ENCODE data around the gene PSMC3. TPM values are rescaled to one million over a fixed set of nuclear protein-coding genes. Genes with fewer than 3 reads are reported as not detected.

The PSMC3 gene
- total and polyA plus RNA-seq, 2 of the 13 experiments (the other 11 are each of a cell fraction or from before 2014, with no cell fraction given) = 75.8 to 214 TPM

- TF ChIP-seq GABPB1 (CRISPR knock-in tag; IDR thresholded peaks at IDR 0.05) = peak; percentile 98
- no peak for TF ChIP-seq SOX6 (IDR thresholded peaks at IDR 0.05)
- peak; percentile 39 for TF ChIP-seq SOX6 (CRISPR knock-in tag; IDR thresholded peaks at IDR 0.05)
- TF ChIP-seq ZNF570 (CRISPR knock-in tag; IDR thresholded peaks at IDR 0.05; ENCODE audit: borderline replicate concordance) = no peak
- peak; percentile 71; the same call in 1 of the 2 replicates for TF ChIP-seq SNAI1 (CRISPR knock-in tag; IDR thresholded peaks at IDR 0.05; ENCODE audit: borderline replicate concordance)
- TF ChIP-seq TFDP2 (CRISPR knock-in tag; IDR thresholded peaks at IDR 0.05) = peak; percentile 98
- TF ChIP-seq ZNF253 (CRISPR knock-in tag; IDR thresholded peaks at IDR 0.05; ENCODE audit: borderline replicate concordance) = no peak
- TF ChIP-seq ZNF761 (CRISPR knock-in tag; conservative IDR thresholded peaks at IDR 0.05) = peak; percentile 79; the same call in 1 of the 2 replicates
- TF ChIP-seq ZNF317 (CRISPR knock-in tag; IDR thresholded peaks at IDR 0.05) = peak; percentile 52; the same call in 1 of the 2 replicates
- 0 out of 2 replicates have a peak, but pooled peaks have one; percentile 75 for TF ChIP-seq ZNF343 (CRISPR knock-in tag; IDR thresholded peaks at IDR 0.05)
- TF ChIP-seq PCBP2 (optimal IDR thresholded peaks at IDR 0.05; ENCODE audit: low read depth, low read length, poor library complexity, severe bottlenecking) = no peak
- 0 out of 2 replicates have a peak, but pooled peaks have one; percentile 21 for TF ChIP-seq ZNF557 (CRISPR knock-in tag; IDR thresholded peaks at IDR 0.05)
- TF ChIP-seq ZNF232 (CRISPR knock-in tag; IDR thresholded peaks at IDR 0.05; ENCODE audit: borderline replicate concordance) = 0 out of 2 replicates have a peak, but pooled peaks have one; percentile 37
- TF ChIP-seq STAT5B (CRISPR knock-in tag; IDR thresholded peaks at IDR 0.05) = 0 out of 2 replicates have a peak, but pooled peaks have one; percentile 30
- no peak for TF ChIP-seq ZNF550 (CRISPR knock-in tag; IDR thresholded peaks at IDR 0.05; ENCODE audit: borderline replicate concordance)
- TF ChIP-seq TAF1 (CRISPR knock-in tag; IDR thresholded peaks at IDR 0.05) = peak; percentile 92
- TF ChIP-seq HHEX (CRISPR knock-in tag; IDR thresholded peaks at IDR 0.05) = peak; percentile 17; the same call in 1 of the 2 replicates
- peak; percentile 82 for TF ChIP-seq ELF1 (CRISPR knock-in tag; IDR thresholded peaks at IDR 0.05)
- 0 out of 2 replicates have a peak, but pooled peaks have one; percentile 66 for TF ChIP-seq ARID2 (CRISPR knock-in tag; IDR thresholded peaks at IDR 0.05; ENCODE audit: borderline replicate concordance)
- TF ChIP-seq ZNF101 (CRISPR knock-in tag; IDR thresholded peaks at IDR 0.05; ENCODE audit: borderline replicate concordance, low read depth) = no peak
- peak; percentile 94 for TF ChIP-seq HINFP (CRISPR knock-in tag; IDR thresholded peaks at IDR 0.05; ENCODE audit: low read depth)
- peak; percentile 79 for TF ChIP-seq HOXA3 (CRISPR knock-in tag; IDR thresholded peaks at IDR 0.05)
- TF ChIP-seq, protein P1, sequence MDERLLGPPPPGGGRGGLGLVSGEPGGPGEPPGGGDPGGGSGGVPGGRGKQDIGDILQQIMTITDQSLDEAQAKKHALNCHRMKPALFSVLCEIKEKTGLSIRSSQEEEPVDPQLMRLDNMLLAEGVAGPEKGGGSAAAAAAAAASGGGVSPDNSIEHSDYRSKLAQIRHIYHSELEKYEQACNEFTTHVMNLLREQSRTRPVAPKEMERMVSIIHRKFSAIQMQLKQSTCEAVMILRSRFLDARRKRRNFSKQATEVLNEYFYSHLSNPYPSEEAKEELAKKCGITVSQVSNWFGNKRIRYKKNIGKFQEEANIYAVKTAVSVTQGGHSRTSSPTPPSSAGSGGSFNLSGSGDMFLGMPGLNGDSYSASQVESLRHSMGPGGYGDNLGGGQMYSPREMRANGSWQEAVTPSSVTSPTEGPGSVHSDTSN (CRISPR knock-in tag; IDR thresholded peaks at IDR 0.05) = no peak
- TF ChIP-seq, protein P2, sequence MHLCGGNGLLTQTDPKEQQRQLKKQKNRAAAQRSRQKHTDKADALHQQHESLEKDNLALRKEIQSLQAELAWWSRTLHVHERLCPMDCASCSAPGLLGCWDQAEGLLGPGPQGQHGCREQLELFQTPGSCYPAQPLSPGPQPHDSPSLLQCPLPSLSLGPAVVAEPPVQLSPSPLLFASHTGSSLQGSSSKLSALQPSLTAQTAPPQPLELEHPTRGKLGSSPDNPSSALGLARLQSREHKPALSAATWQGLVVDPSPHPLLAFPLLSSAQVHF (CRISPR knock-in tag; IDR thresholded peaks at IDR 0.05) = no peak
- TF ChIP-seq DRAP1 (CRISPR knock-in tag; IDR thresholded peaks at IDR 0.05) = peak; percentile 2; the same call in 1 of the 2 replicates
Measured at GRCh38 chr11:47426062-47426956, at the start of gene PSMC3 (continued).
